GM13977 (cell line): ENCODE results near the gene PDE3B.

ENCODE experiments used
- DNase-seq: peaks from one replicate; pipeline ENCODE4 v3.0.0; 2012; ENCODE audit warnings: low spot score
- in situ Hi-C: fragments of 300-500 bp; cut with MboI; formaldehyde crosslinking; loops from one replicate; pipeline ENCODE4 v1.12.0; 2022; ENCODE audit warnings: low sequenced_read_pairs, low pct_unique_long_range_greater_than_20kb, mixed read lengths, inconsistent platforms; ENCODE audit not compliant: unreplicated experiment
- TF ChIP-seq, protein P1 (sequence below): IDR thresholded peaks from 2 replicates; pipeline ENCODE4 v1.5.1; 2012; ENCODE audit warnings: mild to moderate bottlenecking, control low read depth; ENCODE audit not compliant: insufficient read depth; ENCODE audit errors: extremely low read depth, missing control alignments

Gene PDE3B

DNA sequence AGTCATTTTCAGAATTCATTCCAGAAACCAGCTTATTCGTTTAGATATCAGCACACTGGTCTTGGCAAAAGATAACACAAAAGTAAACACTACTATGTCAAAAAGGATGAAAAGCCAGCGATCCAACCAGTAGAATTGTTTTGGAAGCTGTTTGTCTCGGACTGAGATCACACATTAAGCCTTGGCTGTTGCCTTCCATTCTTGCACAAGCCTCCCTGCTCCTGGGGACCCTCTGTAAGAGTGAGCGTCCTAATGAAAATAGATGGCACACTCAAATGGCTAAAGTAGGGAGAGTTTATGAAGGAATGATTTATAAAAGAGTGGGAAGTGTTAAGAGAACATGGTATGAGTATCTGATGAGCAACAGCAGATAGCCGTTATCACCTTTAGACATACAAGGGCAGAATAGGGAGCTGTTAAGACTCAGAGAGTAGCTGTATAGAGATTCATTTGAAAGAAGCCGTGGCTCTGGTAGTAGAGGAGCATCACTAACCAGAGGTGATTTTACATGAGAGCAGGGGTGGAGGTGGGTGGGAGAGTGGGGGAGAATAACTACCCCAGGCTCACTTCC is 25.2 kb downstream of the PDE3B start:
- in situ Hi-C loops, result no loop called here
- DNase-seq, result no peak

DNA sequence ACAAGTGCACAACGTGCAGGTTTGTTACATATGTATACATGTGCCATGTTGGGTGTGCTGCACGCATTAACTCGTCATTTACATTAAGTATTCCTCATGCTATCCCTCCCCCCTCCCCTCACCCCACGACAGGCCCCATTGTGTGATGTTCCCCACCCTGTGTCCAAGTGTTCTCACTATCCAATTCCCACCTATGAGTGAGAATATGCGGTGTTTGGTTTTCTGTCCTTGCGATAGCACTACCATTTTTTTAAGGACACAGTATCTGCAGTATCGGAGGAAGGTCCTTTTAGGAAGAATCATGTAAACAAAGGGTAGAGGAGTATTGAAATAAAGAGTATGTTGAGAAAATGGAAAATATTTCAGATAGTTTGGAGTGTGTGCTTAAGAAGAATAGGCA is 25.9 kb downstream of the PDE3B start:
- in situ Hi-C loops, result no loop called here
- TF ChIP-seq, protein P1, sequence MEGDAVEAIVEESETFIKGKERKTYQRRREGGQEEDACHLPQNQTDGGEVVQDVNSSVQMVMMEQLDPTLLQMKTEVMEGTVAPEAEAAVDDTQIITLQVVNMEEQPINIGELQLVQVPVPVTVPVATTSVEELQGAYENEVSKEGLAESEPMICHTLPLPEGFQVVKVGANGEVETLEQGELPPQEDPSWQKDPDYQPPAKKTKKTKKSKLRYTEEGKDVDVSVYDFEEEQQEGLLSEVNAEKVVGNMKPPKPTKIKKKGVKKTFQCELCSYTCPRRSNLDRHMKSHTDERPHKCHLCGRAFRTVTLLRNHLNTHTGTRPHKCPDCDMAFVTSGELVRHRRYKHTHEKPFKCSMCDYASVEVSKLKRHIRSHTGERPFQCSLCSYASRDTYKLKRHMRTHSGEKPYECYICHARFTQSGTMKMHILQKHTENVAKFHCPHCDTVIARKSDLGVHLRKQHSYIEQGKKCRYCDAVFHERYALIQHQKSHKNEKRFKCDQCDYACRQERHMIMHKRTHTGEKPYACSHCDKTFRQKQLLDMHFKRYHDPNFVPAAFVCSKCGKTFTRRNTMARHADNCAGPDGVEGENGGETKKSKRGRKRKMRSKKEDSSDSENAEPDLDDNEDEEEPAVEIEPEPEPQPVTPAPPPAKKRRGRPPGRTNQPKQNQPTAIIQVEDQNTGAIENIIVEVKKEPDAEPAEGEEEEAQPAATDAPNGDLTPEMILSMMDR, result no peak
- no peak for DNase-seq

More for the DNA sequence above, 25.2 kb downstream of the PDE3B start:
- TF ChIP-seq, protein P1, result no peak

DNA sequence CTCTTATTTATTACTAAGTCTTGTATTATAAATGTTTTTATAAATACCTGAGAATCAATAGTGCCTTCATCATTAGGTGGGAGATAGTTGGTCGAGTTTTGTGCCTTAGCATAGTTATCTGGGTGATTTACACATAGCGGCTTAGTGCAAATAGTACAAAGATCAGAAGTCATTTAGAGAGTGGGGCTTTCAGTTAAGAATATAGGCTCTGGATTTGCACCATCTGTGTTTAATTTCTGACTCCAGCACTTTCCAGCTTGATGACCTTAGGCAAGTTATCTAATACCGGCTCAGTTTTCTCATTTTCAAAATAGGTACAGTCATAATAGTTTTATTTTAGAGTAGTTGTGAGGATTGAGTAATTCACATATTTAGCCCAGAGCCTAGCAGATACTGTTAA is 26.4 kb downstream of the PDE3B start:
- in situ Hi-C loops, result no loop called here
- TF ChIP-seq, protein P1, result no peak
- no peak for DNase-seq

DNA sequence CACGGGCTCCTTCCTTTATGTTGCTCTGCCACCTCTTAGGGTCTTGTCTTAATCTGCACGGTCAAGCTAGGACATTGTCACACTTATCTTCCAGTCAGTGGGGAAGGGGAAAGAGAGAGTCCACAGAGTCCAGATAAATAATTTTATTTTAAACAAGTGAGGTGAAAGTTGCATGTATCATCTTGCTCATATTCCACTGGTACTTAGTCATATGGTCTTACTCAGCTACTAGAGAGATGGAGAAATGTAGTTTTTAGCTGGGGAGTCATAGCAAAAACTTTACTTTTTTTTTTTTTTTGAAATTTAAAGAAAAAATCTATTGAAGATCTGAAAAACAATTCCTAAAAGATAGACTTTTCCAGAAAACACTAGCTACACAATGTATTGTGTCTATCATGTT is 29.0 kb downstream of the PDE3B start:
- TF ChIP-seq, protein P1, result no peak
- in situ Hi-C loops, result no loop called here

DNA sequence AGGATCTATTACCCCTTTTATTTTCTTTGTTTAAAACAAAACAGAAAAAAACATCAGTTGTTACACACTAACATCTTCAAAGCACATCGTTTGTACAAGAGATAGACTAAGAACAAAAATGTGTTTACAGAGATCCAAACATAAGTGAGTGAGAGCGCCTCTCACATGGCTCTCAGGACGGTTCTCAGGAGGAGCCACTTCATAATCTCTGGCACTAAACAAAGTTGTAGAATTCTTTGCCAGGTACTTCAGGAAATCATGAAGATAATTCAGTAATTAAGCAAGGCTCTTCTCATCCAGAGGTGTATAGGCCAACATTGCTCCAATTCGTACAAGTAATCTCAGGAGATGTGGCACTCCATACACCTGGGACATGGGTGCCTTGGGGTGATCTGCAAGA is 29.8 kb downstream of the PDE3B start:
- DNase-seq, result no peak
- in situ Hi-C loops, result no loop called here
- TF ChIP-seq, protein P1, result no peak

More for the DNA sequence above, 29.0 kb downstream of the PDE3B start:
- no peak for DNase-seq

DNA sequence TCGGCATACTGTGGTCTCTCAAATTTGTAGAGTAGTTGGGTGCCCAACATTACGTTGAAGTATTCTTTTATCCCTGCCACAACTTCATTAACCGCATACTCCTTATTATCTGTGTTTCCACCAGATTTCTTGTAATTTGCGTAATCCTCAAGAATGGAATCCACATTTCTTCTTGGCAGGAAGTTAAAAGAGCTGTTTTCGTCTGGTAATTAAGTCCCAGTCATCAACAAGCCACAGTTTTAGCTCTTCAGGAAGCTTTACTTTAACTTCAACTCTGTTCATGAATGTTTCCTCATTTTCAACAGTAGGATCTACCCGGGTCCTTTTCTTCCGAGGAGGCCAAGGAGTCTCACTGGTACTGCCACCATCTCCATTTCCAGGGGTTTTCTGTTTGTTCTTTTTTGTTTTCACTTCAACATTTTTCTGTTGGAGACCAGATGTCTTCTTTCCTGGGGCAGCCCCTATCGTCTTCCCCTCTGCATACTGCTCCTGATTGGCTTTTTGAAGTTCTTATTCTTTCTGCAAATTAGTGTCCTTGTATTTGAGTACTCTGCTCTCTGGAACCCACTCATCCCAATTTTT is 30.3 kb downstream of the PDE3B start:
- TF ChIP-seq, protein P1, result no peak
- DNase-seq, result no peak

More for the DNA sequence above, 30.3 kb downstream of the PDE3B start:
- in situ Hi-C loops, result no loop called here
